Measurements from ENCODE around the gene DPH2.

Gene DPH2

GRCh38 chr1:43994794-43995790 lies 25.3 kb downstream of the DPH2 start:
- TF ChIP-seq FOXP2 (optimal IDR thresholded peaks at IDR 0.05; ENCODE audit: borderline replicate concordance, extremely low read depth, extremely low read length, insufficient read depth) = no peak
- TF ChIP-seq POLR2AphosphoS5 (IDR thresholded peaks at IDR 0.05; ENCODE audit: low read depth, low read length) = no peak
- TF ChIP-seq REST (IDR thresholded peaks at IDR 0.05; ENCODE audit: insufficient read depth in 1 of 2, low read depth in 2 of 2, low read length in 2 of 2) = no peak
- TF ChIP-seq SIN3A (IDR thresholded peaks at IDR 0.05; ENCODE audit: borderline replicate concordance, insufficient read depth, low read length) = no peak
- TF ChIP-seq TAF1 (IDR thresholded peaks at IDR 0.05; ENCODE audit: borderline replicate concordance, insufficient read depth, low read length) = no peak

- TF ChIP-seq TAF1 (IDR thresholded peaks at IDR 0.05; ENCODE audit: borderline replicate concordance, insufficient read depth, low read length) (no peak), FOXP2 (optimal IDR thresholded peaks at IDR 0.05; ENCODE audit: borderline replicate concordance, extremely low read depth, extremely low read length, insufficient read depth) (no peak), SIN3A (IDR thresholded peaks at IDR 0.05; ENCODE audit: borderline replicate concordance, insufficient read depth, low read length) (no peak), POLR2AphosphoS5 (IDR thresholded peaks at IDR 0.05; ENCODE audit: low read depth, low read length) (no peak), REST (IDR thresholded peaks at IDR 0.05; ENCODE audit: insufficient read depth in 1 of 2, low read depth in 2 of 2, low read length in 2 of 2) (no peak)
Observed at GRCh38 chr1:43995984-43996732, 26.3 kb downstream of the DPH2 start.

GRCh38 chr1:43996733-43997115 lies 26.9 kb downstream of the DPH2 start:
- TF ChIP-seq POLR2AphosphoS5 (IDR thresholded peaks at IDR 0.05; ENCODE audit: low read depth, low read length) = no peak
- TF ChIP-seq SIN3A (IDR thresholded peaks at IDR 0.05; ENCODE audit: borderline replicate concordance, insufficient read depth, low read length) = no peak
- no peak for TF ChIP-seq FOXP2 (optimal IDR thresholded peaks at IDR 0.05; ENCODE audit: borderline replicate concordance, extremely low read depth, extremely low read length, insufficient read depth)

GRCh38 chr1:43997295-43997999 lies 27.6 kb downstream of the DPH2 start:
- TF ChIP-seq FOXP2 (optimal IDR thresholded peaks at IDR 0.05; ENCODE audit: borderline replicate concordance, extremely low read depth, extremely low read length, insufficient read depth) (no peak), POLR2AphosphoS5 (IDR thresholded peaks at IDR 0.05; ENCODE audit: low read depth, low read length) (no peak), TAF1 (IDR thresholded peaks at IDR 0.05; ENCODE audit: borderline replicate concordance, insufficient read depth, low read length) (no peak), REST (IDR thresholded peaks at IDR 0.05; ENCODE audit: insufficient read depth in 1 of 2, low read depth in 2 of 2, low read length in 2 of 2) (no peak), SIN3A (IDR thresholded peaks at IDR 0.05; ENCODE audit: borderline replicate concordance, insufficient read depth, low read length) (no peak)

GRCh38 chr1:43998000-43998378 lies 28.2 kb downstream of the DPH2 start:
- TF ChIP-seq SIN3A (IDR thresholded peaks at IDR 0.05; ENCODE audit: borderline replicate concordance, insufficient read depth, low read length) = no peak

Data from PFSK-1 (cell line).